Stimulated activated CD4-positive, alpha-beta T cell treated with anti-CD3 and anti-CD28 coated beads, TNF-alpha, amount 100 ng/mL, for 48 hours (primary cell): ENCODE measurements around the gene ZFP36L2.

ENCODE experiments used
- DNase-seq, 3 donors: peaks; one replicate each; pipeline ENCODE4 v3.0.0-alpha.2; 2020; ENCODE audit warnings: low read depth in 3 of 3

Gene ZFP36L2, protein sequence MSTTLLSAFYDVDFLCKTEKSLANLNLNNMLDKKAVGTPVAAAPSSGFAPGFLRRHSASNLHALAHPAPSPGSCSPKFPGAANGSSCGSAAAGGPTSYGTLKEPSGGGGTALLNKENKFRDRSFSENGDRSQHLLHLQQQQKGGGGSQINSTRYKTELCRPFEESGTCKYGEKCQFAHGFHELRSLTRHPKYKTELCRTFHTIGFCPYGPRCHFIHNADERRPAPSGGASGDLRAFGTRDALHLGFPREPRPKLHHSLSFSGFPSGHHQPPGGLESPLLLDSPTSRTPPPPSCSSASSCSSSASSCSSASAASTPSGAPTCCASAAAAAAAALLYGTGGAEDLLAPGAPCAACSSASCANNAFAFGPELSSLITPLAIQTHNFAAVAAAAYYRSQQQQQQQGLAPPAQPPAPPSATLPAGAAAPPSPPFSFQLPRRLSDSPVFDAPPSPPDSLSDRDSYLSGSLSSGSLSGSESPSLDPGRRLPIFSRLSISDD

DNA sequence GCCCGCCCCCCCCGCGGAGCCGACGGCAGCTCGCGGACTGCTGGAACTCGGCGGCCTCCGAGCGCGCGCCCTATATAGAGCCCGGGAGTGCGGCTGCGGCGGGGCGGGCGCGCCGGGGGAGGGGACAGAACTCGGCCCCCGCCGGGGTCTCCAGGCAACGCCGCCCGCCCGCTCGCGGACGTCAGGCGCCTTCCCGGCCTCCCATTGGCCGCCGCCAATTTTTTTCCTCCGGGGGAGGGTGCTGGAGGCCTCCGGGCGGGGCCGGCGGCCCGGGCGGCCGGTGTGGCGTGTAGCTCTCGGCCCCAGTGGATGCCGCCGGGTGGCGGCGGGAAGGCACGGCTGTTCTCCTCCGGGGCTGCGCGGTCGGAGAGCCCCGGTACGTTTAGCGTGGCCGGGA, at the start of gene ZFP36L2:
Gene ZFP36L2, minus strand, starts transcription at position 49 of the 397 bp plus-strand sequence. CDS start 291 bp downstream, outside the sequence.
- peak; percentile 90 to 95 (median 91) for DNase-seq

DNA sequence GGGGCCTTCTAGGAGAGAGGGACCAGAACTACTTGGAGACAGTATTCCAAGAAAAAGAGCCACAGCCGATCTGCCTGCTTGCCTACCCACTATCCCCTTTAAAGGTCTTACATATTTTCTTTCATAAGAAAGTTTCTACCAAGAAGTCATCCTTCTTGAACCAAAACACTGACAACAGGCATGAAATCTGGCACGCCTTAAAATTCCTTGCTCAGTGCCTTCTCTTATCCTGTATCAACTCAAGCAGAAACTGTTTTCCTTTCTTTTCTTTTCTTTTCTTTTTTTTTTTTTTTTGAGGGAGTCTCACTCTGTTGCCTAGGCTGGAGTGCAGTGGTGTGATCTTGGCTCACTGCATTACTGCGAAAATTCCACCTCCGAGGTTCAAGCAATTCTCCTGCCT, 48.3 kb upstream of the ZFP36L2 start:
- DNase-seq: no peak

DNA sequence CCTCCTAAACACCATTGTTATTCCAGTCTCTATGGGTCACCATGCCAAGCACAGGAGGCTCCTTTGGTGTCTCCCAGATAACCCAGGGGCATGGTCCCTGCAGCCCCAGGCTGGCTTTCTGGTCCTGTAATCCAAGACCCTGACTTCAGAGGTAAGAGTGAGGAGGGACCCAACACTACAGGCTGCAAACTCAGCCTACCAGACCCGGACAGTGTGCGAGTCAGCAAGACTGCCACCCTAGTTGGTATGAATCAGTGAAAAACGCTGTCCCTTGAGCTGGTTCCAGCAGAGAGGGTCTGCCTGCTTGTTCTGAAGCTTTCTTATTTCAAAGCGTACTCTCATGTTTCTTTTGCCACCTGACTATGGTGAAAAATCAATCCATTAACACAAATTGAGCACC, 47.6 kb upstream of the ZFP36L2 start:
- no peak for DNase-seq

DNA sequence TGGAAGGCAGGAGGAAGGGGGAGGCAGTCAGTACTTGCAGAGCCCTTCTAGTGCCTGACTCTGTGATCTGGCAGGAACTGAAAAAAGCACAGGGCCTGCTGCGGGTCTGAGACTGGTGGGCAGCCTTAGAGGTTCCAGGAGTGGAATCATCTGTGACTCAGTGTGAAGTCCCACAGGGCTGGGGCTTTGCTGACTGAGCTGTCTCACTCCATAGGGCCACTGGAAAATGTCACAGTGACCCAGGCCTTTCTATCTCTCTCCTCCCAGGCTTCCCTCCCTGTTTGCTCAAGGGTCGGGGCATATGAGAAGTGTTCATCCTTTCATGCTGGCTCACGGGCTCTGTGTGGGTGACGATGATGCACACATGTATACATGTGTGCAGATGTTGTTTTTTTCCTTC, 47.1 kb upstream of the ZFP36L2 start:
- peak in 1 of 3 donors; percentile 2 for DNase-seq

DNA sequence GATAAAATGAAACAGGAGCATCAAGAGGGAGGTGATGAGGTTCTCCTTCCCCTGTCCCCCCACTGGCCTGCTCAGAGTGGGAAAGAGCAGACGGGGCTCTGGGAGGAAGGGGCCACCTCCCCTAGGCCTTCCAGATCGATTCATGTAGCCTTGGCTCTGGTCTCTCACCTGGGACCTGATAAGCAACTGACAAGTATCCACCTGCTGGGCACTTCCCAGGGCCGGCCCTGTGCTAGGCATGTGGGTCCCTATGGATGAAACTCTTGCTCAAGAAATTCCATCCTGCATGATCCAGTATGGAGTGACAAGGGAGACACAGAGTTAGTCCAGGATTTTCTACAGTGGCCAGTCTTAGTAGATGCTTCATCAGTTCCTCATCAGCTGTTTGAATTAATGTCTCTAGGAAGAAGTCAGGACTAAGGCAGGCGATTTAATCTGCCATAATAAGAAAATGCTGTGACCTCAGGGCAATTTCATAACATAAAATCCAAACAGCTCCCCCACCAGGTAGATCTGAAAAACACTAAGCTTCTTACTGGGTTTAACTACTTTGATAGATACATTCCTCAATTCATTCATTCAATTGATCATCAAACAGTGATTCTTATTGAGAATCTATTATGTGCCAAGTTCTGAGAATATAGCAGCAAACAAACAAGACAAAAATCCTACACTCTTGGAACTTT, 44.7 kb upstream of the ZFP36L2 start:
- DNase-seq: no peak

DNA sequence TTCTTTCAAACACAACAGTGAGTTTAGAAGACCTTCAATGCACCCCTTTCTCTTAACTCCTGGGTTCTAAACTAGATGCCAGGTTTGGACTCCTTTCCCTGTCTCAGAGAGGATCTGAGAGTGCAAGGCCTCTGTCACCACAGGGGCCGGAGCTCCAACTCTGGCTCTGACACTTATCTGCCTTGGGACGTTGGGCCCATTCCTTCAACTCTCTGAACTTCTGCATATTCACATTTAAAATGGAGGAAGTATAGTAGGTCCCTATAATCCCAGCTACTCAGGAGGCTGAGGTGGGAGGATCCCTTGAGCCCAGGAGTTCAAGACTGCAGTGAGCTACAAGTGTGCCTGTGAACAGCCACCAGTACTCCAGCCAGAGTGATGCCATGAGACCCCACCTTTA, 44.1 kb upstream of the ZFP36L2 start:
- DNase-seq: no peak

DNA sequence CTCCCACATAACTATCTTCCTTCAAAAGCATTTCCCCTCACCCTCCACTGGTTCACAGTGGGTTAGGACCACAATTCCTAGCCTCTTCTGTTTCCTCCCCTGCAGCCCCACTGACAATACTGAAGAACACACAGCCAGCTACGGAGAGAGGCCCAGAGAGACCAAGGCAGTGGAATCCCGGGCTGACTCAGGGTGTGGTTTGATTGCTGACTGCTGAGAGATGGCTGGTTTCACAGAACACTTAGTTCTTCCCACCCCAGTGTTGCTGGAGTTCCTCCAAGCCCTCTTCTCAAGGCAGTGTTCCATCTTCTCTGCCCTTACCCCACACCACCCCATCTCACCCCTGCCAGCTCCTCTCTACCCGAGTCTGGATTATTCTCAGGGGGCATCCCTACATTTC, 43.3 kb upstream of the ZFP36L2 start:
- no peak for DNase-seq

DNA sequence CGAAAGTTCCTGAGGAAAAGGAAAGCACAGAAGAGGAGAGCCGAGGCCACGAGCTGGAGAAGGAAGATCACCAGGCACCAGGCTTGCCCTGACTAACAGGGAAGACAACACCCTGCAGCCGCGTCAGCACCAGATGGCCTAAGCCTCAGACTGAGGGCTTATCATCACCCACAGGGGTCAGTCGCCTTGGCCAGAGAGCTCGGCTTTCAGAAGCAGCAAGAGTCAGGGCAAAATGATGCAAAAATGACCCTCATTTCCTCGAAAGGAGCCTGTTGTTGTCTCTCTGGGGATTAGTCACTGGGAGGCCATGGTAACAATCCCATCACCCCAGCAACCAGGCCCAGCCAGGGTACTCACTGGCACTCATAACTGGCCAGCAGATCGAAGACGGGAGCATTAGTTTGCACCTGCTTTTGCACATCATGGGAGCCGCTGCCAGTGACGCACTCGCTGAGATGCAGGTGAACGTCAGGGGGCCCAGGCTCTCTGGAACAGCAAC, 42.7 kb upstream of the ZFP36L2 start:
- DNase-seq: no peak

DNA sequence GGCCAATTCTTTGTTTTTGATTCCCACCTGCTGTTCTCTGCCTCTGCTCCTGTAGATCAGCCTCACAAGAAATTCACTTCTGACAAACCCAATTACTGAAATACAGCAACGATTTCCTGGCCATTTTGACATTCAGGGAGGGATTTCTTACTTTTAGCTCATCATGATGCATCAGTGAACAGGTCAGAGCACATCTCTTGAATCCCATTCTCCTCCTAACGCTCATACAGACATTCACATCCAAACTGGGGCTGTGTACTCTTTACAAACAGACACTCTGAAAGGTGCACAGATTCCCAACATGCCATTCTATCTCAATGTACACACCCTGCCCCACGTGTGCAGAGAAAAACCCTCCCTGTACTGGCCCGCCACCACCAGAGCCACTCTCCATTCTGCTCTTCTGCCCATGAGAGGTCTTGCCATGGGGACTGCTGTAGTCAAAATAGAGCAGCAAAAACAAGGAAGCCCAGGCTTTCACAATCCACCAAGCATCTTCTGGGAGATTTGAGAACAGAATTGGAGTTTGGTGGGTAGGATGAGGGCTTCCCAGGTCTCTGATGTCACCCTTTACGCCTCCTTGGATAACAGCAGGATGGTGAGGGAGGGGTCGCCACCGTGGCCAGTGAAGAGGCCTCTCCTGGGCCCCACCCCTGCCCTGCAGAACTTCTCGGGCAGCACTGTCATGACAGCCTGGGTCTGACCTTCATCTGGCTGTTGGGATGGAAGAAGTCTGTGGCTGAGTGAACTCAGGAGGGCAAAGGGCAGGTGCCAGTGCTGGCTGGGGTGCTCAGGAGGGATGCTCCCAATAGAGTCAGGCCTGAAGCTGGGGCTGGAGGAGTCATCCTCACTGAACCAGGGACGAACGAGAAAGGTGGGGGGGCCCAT, 41.9 kb upstream of the ZFP36L2 start:
- no peak for DNase-seq

DNA sequence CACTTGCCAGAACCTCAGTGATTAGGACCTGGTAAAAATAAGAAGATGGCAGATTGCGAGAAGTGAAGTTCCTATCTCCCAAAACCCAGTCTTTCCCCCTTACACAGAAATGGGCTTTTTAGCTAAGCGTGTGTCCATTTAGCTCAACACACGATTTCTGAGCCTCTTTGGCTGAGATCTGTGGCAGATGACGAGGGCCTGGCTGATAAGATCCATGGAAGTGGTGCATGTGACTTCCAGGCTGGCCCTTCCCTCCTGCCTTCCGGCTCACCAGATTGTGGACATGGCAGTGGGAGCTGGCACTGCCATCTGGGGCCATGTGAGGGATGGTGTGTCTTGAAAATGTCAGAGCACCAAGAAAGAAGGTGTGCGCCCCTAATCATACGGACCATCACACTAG, 41.0 kb upstream of the ZFP36L2 start:
- no peak for DNase-seq

DNA sequence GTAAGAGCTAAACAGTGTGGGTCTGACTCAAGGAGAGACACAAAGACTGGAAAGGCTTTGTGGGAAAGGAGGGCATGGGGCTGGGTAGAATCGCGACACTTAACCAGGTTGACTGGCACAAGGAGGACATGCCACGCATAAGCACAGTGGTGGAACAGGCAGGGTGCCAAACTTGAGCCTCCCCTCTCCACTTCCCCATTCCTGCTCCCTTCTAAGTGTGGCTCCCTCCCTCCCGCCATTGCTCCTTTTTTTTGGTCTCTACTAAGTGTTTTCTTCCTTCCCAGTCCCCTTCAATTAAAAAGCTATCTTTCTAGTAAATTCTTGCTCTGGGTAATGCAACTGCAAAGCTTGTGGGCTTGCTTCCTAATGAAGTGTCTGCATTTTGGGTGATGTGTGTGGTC, 40.3 kb upstream of the ZFP36L2 start:
- no peak for DNase-seq

DNA sequence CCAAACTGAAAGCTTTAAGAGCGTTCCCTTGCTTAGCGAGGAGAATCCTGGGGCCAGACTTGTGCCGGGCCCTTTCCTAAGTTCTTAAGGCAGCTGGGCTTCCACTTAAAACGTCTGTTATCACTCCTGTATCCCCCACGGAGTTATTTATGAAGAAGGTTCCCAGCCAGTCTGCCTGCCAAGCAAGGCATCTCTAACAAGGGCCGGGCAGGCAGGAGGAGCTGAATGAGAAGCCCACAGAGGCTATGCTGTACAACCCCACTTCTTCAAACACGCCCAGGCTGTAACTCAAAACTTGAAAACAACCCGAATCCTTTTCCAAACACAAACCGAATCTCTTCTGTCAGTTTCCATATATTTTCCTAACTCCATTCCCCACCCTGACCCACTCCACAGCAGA, 39.0 kb upstream of the ZFP36L2 start:
- no peak for DNase-seq

DNA sequence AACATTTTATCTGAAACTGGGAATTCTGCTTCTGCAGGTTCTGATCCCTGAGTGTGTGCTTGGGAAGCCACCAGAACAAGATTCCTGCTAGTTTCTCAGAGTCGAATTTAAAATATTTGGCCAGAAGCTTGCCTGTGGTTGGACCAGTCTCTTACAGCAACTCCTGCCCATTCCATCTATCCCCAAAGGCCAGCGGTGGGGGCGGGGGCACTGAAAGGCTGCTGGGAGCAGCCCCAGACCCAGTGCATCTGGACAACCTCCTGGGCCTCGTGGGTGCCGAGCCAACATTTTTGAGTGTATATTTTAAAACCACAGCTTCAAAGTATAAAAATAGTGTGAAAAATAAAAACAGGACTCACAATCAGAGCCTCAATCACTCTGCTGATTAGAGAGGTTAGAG, 38.6 kb upstream of the ZFP36L2 start:
- no peak for DNase-seq

DNA sequence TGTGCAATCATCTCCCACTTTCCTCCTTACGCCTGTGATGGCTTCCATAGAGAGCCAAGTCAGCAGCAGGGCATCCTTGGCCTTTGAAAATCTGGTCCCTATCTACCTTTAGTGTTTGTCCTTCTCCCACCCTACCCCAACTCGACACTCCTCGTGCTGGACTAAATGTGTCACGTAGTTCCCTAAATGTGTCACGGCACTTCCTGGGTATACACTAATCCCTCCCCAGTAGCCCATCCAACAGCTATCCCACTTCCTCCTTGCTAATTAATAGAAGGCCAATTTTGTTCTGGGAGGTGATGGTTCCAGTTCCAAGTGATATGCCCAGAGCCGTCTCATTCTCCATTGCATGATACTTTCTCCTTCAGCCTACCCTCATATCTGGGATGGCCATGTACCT, 36.5 kb upstream of the ZFP36L2 start:
- DNase-seq: no peak

DNA sequence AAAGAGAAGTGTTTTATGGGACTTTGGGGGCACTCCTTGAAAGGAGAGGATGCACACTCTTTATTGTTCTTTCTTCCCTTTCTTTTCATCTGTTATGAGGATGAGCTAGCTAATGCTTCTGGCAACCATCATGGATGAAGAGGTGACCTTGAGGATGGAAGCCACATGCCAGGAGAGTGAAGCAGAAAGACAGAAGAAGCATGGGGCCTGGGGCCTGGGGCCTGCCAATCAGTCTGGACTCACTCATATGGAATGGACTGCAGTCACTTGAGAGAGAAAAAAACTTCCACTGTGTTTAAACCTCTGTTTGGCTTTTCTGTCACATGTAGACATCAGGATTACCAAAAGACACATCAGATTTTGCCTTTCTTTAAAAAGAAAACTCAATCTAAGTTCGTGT, 35.8 kb upstream of the ZFP36L2 start:
- DNase-seq: no peak

DNA sequence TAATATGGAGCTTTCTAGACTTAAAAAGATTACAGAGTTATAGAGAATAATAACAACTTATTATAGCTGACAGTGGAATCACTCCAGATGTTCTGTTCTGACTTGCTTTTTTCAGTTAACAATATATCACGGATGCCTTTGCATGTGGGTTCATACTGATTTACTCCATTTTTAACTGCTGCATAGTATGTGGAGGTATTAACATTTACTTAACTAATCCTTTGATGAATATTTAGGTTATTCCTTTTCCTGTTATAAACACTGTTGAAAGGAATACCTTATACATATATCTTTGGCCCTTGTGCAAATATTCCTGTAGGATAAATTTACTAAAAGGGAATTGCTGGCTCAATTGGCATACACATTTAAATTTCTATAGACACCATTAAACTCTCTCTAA, 33.1 kb upstream of the ZFP36L2 start:
- no peak for DNase-seq

DNA sequence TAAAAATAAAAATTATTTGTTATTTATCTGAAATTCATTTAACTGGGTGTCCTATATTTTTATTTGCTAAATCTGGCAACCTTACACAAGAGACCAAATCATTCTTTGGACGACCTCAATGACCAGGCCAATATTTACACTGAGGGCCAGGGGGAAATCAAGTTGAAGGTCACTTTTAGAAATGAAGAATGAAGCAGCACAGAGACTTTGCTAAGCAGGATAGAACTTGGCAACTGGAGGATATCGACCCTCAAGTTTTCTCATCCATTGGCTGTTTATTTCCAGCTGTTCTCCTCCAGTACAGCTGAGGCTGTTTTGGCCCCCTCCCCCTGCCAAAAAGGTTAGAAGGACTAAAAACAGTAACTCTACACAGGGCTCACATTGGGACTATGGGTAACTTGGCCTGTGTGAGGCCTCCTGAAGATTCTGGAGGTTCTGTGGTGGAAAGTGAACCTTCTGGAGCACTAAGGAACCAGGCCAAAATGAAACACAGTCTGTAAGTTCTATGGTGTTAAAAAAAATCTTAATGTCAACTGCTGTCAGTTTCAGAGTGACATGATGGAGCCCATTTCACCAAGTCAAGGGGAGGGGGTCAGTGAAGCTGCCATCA, 32.2 kb upstream of the ZFP36L2 start:
- no peak for DNase-seq

DNA sequence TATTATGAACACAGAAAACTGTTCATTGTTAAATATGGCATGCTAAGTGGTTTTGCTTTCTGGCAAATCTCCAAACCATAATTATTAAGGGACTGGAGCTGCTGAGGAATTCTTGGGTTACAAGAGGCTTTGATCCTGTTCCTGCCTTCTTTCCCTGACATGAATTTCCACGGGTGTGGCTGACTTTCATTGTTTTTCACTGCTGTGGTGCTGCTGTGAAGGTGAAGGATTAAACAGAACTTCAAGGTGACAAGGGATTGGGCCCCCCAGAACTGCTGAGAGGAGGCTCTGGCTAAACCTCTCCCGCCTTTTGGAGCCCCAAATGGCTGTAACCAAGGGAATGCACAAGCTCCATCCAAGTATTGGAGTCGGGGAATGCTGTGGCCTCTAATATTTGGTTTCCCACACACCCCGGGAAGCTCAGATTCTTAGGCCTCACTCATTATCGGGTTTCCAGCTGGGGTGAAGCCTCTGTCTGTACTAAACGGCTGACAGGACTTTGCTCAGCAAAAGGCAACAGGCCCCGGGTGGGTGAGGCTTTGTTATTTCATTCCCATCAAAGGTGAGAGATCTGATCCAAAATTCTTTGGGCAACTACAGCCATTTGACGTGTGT, 29.0 kb upstream of the ZFP36L2 start:
- DNase-seq: no peak

DNA sequence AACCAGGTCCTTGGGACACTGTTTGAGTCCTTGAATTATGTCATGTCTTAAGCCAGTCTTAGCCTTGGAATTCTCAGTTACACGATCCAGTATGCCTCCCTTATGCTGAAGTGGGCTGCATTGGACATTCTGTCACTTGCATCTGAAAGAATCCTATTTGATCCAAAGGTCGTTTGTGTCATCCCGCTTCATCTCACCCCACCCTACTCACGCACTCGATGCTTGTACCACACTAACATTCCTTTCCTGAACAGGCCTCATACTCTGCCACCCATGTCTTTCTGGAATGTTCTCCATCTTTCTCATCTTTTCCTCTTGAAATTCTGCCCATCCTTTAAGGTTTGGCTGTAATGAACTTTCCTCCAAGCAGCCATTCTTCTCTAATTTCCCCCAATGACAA, 27.9 kb upstream of the ZFP36L2 start:
- DNase-seq: no peak

DNA sequence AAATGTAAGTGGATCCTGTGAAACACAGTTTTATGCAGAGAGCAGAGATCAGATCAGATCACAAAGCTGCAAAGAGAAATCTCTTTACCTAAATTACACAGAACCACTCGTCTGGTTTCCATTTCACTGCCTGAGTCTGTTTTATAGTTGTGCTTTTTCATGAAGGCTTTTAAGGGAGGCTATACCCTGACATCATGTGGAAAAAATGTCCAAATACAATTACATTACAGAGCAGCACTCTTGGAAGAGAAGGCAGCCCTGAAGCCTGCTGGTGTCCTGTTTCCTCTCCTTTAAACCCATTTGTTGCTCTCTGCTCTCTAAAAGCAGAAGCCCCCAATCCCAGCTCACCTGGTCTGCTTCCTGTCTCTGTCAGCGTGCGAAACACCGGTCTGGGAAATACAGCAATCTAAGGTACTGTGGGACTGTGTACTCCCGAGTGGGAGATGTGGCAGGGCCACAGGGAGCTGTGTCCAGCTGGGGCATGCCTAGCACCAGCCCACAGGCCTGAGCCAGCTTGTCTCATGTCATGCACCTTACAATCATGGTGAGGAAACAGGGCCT, 24.8 kb upstream of the ZFP36L2 start:
- no peak for DNase-seq

DNA sequence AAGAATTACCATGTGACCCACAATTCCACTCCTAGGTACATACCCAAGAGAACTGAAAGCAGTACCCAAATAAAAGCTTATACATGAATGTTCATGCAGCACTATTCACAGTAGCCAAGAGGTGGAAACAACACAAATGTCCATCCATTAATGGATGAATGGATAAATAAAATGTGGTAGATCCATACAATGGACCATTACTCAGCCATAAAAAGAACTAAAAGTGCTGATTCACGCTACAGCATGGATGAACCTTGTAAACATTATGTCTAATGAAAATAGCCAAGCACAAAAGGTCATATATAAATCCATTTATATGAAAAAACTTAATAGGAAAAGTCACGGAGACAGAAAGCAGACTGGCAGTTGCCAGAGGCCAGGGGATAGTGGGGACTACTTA, 23.6 kb upstream of the ZFP36L2 start:
- DNase-seq: no peak
